ENCODE measurements around the gene ZNF236.

ZNF236 gene

DNA sequence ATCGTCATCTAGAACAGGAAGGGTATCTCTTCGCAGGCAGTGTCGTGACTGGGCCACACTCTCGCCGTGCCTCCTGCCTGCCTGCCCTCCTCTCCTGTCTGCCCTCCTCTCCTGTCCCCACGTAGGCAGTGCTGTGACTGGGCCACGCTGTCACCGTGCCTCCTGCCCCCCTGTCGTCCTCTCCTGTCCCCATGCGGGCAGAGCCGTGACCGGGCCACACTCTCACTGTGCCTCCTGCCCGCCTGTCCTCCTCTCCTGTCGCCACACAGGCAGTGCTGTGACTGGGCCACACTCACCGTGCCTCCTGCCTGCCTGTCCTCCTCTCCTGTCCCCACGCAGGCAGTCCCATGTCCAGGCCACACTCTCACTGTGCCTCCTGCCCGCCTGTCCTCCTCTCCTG, 51.4 kb downstream of the ZNF236 start:
- no peak overlapping the region for H3K23ac ChIP-seq (ENCODE audit: low read length)
- no peak overlapping the region for H3K27ac ChIP-seq (ENCODE audit: low read depth, low read length)
- no peak overlapping the region for H4K8ac ChIP-seq (ENCODE audit: low read depth, low read length)
- H3K4me2 ChIP-seq (ENCODE audit: low read length) = no peak overlapping the region
- WGBS (ENCODE audit: extremely low coverage, insufficient coverage, insufficient read length) = no CpG with 5 or more reads among the region's 17 CpGs
- no peak overlapping the region for H2AK5ac ChIP-seq (ENCODE audit: low read length)
- no peak for DNase-seq
- H3K4ac ChIP-seq (ENCODE audit: low read depth, low read length) = no peak overlapping the region
- no peak overlapping the region for H3K9ac ChIP-seq (ENCODE audit: low read length)
- no peak overlapping the region for H3K18ac ChIP-seq (ENCODE audit: low read length)
- H3K79me1 ChIP-seq (ENCODE audit: low read length) = no peaks in the 10 kb centered on the region
- H3K4me1 ChIP-seq (ENCODE audit: control insufficient read depth in 1 of 2, insufficient read depth in 2 of 2, low read length in 2 of 2) = no peaks in the 10 kb centered on the region
- H3K36me3 ChIP-seq (ENCODE audit: control insufficient read depth in 1 of 2, insufficient read depth in 2 of 2, low read length in 2 of 2) = peaks cover 7 to 16% of the 10 kb centered on the region in 2 experiments
- no peak overlapping the region for H2BK12ac ChIP-seq (ENCODE audit: low read length)
- H3K9me3 ChIP-seq (ENCODE audit: insufficient read depth, low read depth, low read length) = no peaks in the 10 kb centered on the region
- H4K12ac ChIP-seq (ENCODE audit: low read depth, low read length) = no peak overlapping the region
- no peak overlapping the region for H3K14ac ChIP-seq (ENCODE audit: low read length)
- no peak overlapping the region for H2BK120ac ChIP-seq (ENCODE audit: insufficient read depth, low read length, poor library complexity)
- H3K27me3 ChIP-seq (ENCODE audit: insufficient read depth, low read length) = no peaks in the 10 kb centered on the region
- no peak overlapping the region for H2AFZ ChIP-seq (ENCODE audit: insufficient read depth, low read length, poor library complexity)
- H2BK5ac ChIP-seq (ENCODE audit: low read depth, low read length, poor library complexity) = no peak overlapping the region
- no peak overlapping the region for H3K4me3 ChIP-seq (ENCODE audit: low read depth, low read length)
- no peak overlapping the region for H4K91ac ChIP-seq (ENCODE audit: low read depth, low read length)
- H3K79me2 ChIP-seq (ENCODE audit: control insufficient read depth, insufficient read depth, low read length, poor library complexity) = no peaks in the 10 kb centered on the region

GRCh38 chr18:76874642-76875389, 52.5 kb downstream of the ZNF236 start:
- Histone ChIP-seq H3K79me1 (ENCODE audit: low read length) (no peaks in the 10 kb centered on the region), H3K4ac (ENCODE audit: low read depth, low read length) (no peak overlapping the region), H3K14ac (ENCODE audit: low read length) (no peak overlapping the region), H3K4me3 (ENCODE audit: low read depth, low read length) (no peak overlapping the region), H4K12ac (ENCODE audit: low read depth, low read length) (no peak overlapping the region), H3K4me1 (ENCODE audit: control insufficient read depth in 1 of 2, insufficient read depth in 2 of 2, low read length in 2 of 2) (no peaks in the 10 kb centered on the region), H2AFZ (ENCODE audit: insufficient read depth, low read length, poor library complexity) (no peak overlapping the region), H3K9ac (ENCODE audit: low read length) (no peak overlapping the region), H2AK5ac (ENCODE audit: low read length) (no peak overlapping the region), H3K9me3 (ENCODE audit: insufficient read depth, low read depth, low read length) (no peaks in the 10 kb centered on the region), H3K18ac (ENCODE audit: low read length) (no peak overlapping the region), H4K91ac (ENCODE audit: low read depth, low read length) (no peak overlapping the region), H3K27me3 (ENCODE audit: insufficient read depth, low read length) (no peaks in the 10 kb centered on the region), H3K36me3 (ENCODE audit: control insufficient read depth in 1 of 2, insufficient read depth in 2 of 2, low read length in 2 of 2) (peaks cover 7 to 14% of the 10 kb centered on the region in 2 experiments), H3K27ac (ENCODE audit: low read depth, low read length) (no peak overlapping the region), H2BK12ac (ENCODE audit: low read length) (no peak overlapping the region), H3K79me2 (ENCODE audit: control insufficient read depth, insufficient read depth, low read length, poor library complexity) (no peaks in the 10 kb centered on the region), H3K23ac (ENCODE audit: low read length) (no peak overlapping the region), H4K8ac (ENCODE audit: low read depth, low read length) (no peak overlapping the region), H3K4me2 (ENCODE audit: low read length) (no peak overlapping the region), H2BK5ac (ENCODE audit: low read depth, low read length, poor library complexity) (no peak overlapping the region), H2BK120ac (ENCODE audit: insufficient read depth, low read length, poor library complexity) (no peak overlapping the region)
- DNase-seq = no peak
- WGBS (ENCODE audit: extremely low coverage, insufficient coverage, insufficient read length) = no CpG with 5 or more reads among the region's 13 CpGs

GRCh38 chr18:76875390-76876325, 53.3 kb downstream of the ZNF236 start:
- Histone ChIP-seq H3K4me3 (ENCODE audit: low read depth, low read length) (no peak overlapping the region), H2BK12ac (ENCODE audit: low read length) (no peak overlapping the region), H3K23ac (ENCODE audit: low read length) (no peak overlapping the region), H2BK120ac (ENCODE audit: insufficient read depth, low read length, poor library complexity) (no peak overlapping the region), H2AFZ (ENCODE audit: insufficient read depth, low read length, poor library complexity) (no peak overlapping the region), H4K91ac (ENCODE audit: low read depth, low read length) (no peak overlapping the region), H4K8ac (ENCODE audit: low read depth, low read length) (no peak overlapping the region), H3K14ac (ENCODE audit: low read length) (no peak overlapping the region), H2AK5ac (ENCODE audit: low read length) (no peak overlapping the region), H3K9me3 (ENCODE audit: insufficient read depth, low read depth, low read length) (peaks cover 2% of the 10 kb centered on the region), H3K4me1 (ENCODE audit: control insufficient read depth in 1 of 2, insufficient read depth in 2 of 2, low read length in 2 of 2) (no peaks in the 10 kb centered on the region), H3K9ac (ENCODE audit: low read length) (no peak overlapping the region), H3K27me3 (ENCODE audit: insufficient read depth, low read length) (no peaks in the 10 kb centered on the region), H3K4ac (ENCODE audit: low read depth, low read length) (no peak overlapping the region), H4K12ac (ENCODE audit: low read depth, low read length) (no peak overlapping the region), H3K18ac (ENCODE audit: low read length) (no peak overlapping the region), H3K79me2 (ENCODE audit: control insufficient read depth, insufficient read depth, low read length, poor library complexity) (no peaks in the 10 kb centered on the region), H2BK5ac (ENCODE audit: low read depth, low read length, poor library complexity) (no peak overlapping the region), H3K27ac (ENCODE audit: low read depth, low read length) (no peak overlapping the region), H3K79me1 (ENCODE audit: low read length) (no peaks in the 10 kb centered on the region), H3K4me2 (ENCODE audit: low read length) (no peak overlapping the region), H3K36me3 (ENCODE audit: control insufficient read depth in 1 of 2, insufficient read depth in 2 of 2, low read length in 2 of 2) (peaks cover 10 to 16% of the 10 kb centered on the region in 2 experiments)
- no CpG with 5 or more reads among the region's 14 CpGs for WGBS (ENCODE audit: extremely low coverage, insufficient coverage, insufficient read length)
- DNase-seq = peak; percentile 24 to 74

DNA sequence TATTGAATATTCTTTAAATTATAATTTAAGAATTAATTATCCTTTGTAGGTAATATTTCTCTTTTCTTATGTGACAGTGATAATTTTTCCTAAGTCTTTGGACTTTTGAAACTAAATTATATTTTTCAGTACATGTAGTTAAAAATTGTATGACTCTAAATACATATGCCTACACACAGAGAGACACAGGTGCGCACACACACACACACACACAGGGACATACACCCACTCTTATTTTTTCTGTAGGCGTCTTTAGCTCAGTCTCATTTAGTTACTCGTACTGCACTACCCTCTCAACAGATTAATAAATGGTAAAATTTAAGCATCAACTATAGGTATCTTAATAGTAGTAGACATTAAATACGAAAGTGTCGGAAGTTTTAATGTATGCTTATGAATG, 56.1 kb downstream of the ZNF236 start:
- Histone ChIP-seq H2BK120ac (ENCODE audit: insufficient read depth, low read length, poor library complexity) (no peak overlapping the region), H3K36me3 (ENCODE audit: control insufficient read depth in 1 of 2, insufficient read depth in 2 of 2, low read length in 2 of 2) (peaks cover 18 to 23% of the 10 kb centered on the region in 2 experiments), H3K23ac (ENCODE audit: low read length) (no peak overlapping the region), H2BK5ac (ENCODE audit: low read depth, low read length, poor library complexity) (no peak overlapping the region), H3K27me3 (ENCODE audit: insufficient read depth, low read length) (no peaks in the 10 kb centered on the region), H3K4me3 (ENCODE audit: low read depth, low read length) (no peak overlapping the region), H3K4ac (ENCODE audit: low read depth, low read length) (no peak overlapping the region), H3K79me1 (ENCODE audit: low read length) (no peaks in the 10 kb centered on the region), H3K9me3 (ENCODE audit: insufficient read depth, low read depth, low read length) (peaks cover 2% of the 10 kb centered on the region), H3K4me2 (ENCODE audit: low read length) (no peak overlapping the region), H3K27ac (ENCODE audit: low read depth, low read length) (no peak overlapping the region), H2AFZ (ENCODE audit: insufficient read depth, low read length, poor library complexity) (no peak overlapping the region), H4K12ac (ENCODE audit: low read depth, low read length) (no peak overlapping the region), H3K18ac (ENCODE audit: low read length) (no peak overlapping the region), H3K79me2 (ENCODE audit: control insufficient read depth, insufficient read depth, low read length, poor library complexity) (no peaks in the 10 kb centered on the region), H3K9ac (ENCODE audit: low read length) (no peak overlapping the region), H3K14ac (ENCODE audit: low read length) (no peak overlapping the region), H3K4me1 (ENCODE audit: control insufficient read depth in 1 of 2, insufficient read depth in 2 of 2, low read length in 2 of 2) (no peaks in the 10 kb centered on the region), H2BK12ac (ENCODE audit: low read length) (no peak overlapping the region), H4K91ac (ENCODE audit: low read depth, low read length) (no peak overlapping the region), H4K8ac (ENCODE audit: low read depth, low read length) (no peak overlapping the region), H2AK5ac (ENCODE audit: low read length) (no peak overlapping the region)
- no peak for DNase-seq
- WGBS (ENCODE audit: extremely low coverage, insufficient coverage, insufficient read length) = no CpG with 5 or more reads among the region's 5 CpGs
